ENCODE results near the gene EBI3.

- TF ChIP-seq CTCF (IDR thresholded peaks at IDR 0.05) (no peak), SIN3A (IDR thresholded peaks at IDR 0.05; ENCODE audit: borderline replicate concordance, insufficient read depth, low read depth, low read length) (no peak), POLR2AphosphoS5 (IDR thresholded peaks at IDR 0.05; ENCODE audit: low read depth, low read length) (no peak), TCF7L2 (IDR thresholded peaks at IDR 0.05; ENCODE audit: low read depth, low read length) (no peak)
Observed at GRCh38 chr19:4201798-4202197, 27.5 kb upstream of the EBI3 start.

Measured in Panc1 (cell line).